ENCODE results near the gene GPR33.
"Not testable (repeated sequence)": the region's sequence is repeated elsewhere in the genome, so short reads cannot be mapped to it uniquely, and the experiment has no call there.

GPR33 gene

DNA sequence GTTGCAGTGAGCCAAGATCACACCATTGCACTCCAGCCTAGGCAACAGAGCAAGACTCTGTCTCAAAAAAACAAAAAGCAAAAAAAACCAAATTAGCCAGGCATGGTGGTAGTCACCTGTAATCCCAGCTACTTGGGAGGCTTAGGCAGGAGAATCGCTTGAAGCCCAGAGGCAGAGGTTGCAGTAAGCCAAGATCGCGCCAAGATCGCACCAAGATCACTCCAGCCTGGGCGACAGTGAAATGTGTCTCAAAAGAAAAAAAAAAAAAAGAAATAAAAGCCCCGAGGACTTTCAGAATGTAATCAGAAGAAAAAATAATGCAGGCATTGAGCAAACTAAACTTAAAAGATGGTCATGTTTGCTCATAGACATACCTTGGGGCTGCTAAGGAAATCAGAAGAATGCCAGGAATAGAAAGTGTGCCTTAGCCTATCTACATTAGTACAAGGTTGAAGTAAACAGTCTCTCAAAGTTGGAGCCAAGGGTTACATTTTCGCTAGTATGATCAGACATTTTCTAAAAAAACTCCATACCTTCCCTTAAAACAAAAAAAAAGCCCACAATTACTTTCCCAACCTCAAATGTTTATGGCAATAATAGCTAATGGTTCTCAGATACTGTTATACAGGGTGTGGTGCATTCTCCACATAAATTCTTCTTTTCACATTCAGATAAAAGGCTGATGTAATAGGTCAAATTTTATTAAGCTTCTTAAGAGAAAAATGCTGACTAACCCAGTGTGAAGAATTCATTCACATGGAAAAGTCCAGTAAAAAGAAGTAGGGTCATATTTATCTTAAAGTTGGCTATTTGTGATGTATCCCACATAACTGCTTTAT lies 46.3 kb downstream of the GPR33 start:
- ChIA-PET POLR2A (interaction anchor here (1.1 to 1.3 kb wide), 2 partner anchors 16 to 21 kb away, joined by 4 to 9 read pairs; partner anchors contain the start of genes DTD2 and HEATR5A), CTCF (interaction anchor here (1.0 to 1.4 kb wide), 2 partner anchors 9 to 21 kb away, joined by 3 to 4 read pairs; partner anchors contain the start of gene HEATR5A)
- no peak overlapping the region for H3K4me3 ChIP-seq (ENCODE audit: low read depth, low read length)
- TF ChIP-seq, protein P1, sequence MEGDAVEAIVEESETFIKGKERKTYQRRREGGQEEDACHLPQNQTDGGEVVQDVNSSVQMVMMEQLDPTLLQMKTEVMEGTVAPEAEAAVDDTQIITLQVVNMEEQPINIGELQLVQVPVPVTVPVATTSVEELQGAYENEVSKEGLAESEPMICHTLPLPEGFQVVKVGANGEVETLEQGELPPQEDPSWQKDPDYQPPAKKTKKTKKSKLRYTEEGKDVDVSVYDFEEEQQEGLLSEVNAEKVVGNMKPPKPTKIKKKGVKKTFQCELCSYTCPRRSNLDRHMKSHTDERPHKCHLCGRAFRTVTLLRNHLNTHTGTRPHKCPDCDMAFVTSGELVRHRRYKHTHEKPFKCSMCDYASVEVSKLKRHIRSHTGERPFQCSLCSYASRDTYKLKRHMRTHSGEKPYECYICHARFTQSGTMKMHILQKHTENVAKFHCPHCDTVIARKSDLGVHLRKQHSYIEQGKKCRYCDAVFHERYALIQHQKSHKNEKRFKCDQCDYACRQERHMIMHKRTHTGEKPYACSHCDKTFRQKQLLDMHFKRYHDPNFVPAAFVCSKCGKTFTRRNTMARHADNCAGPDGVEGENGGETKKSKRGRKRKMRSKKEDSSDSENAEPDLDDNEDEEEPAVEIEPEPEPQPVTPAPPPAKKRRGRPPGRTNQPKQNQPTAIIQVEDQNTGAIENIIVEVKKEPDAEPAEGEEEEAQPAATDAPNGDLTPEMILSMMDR (IDR thresholded peaks at IDR 0.05; ENCODE audit: insufficient read depth, low read length, missing control alignments): no peak
- peak; percentile 51 for DNase-seq (ENCODE audit: low read depth, low spot score)

DNA sequence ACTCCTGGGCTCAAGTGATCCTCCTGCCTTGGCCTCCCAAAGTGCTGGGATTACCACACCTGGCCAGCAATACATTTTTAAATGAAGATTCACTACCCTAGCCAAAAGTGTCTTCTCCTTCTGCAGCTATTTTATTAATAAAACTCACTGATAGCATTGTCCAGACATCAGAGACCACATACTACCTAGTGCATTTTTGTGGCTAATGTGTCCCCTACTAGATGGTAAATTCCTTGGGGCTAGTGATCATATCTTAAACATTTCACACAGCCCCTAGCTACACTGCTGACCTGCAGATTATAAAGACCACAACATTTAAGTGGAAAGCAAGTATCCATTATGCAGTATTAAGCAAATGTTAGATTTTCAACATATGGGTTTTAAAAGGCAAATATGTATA lies 47.6 kb downstream of the GPR33 start:
- TF ChIP-seq, protein P1 (IDR thresholded peaks at IDR 0.05; ENCODE audit: insufficient read depth, low read length, missing control alignments): no peak
- POLR2A ChIA-PET: no interaction called here
- H3K4me3 ChIP-seq (ENCODE audit: low read depth, low read length): no peak overlapping the region
- CTCF ChIA-PET: interaction anchor here (1.0 to 2.5 kb wide), 2 partner anchors 9 to 12 kb away, joined by 3 to 17 read pairs; no protein-coding TSS in a partner anchor
- DNase-seq (ENCODE audit: low read depth, low spot score): no peak

DNA sequence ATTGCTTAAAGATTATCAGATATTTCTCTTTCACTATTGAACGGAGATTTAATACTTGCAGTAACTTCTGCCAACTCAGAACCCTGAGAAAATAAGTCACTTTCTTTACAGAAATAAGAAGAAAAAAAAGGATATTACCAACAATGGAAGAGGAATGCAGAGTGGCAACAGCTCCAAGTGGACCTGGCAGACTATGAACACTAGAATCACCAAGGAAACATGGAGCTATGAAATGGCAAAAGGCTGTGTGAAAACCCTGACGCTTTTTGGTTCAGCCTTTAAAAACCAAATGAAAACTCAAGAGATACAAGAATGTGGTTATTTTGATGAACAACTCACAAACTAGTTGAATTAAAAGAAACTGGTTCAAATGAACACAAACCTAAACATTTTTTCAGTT lies 48.3 kb downstream of the GPR33 start:
- POLR2A ChIA-PET: no interaction called here
- no peak for DNase-seq (ENCODE audit: low read depth, low spot score)
- H3K4me3 ChIP-seq (ENCODE audit: low read depth, low read length): no peak overlapping the region
- CTCF ChIA-PET: interaction anchor here (1.0 to 2.5 kb wide), 2 partner anchors 10 to 12 kb away, joined by 3 to 17 read pairs; no protein-coding TSS in a partner anchor
- TF ChIP-seq, protein P1 (IDR thresholded peaks at IDR 0.05; ENCODE audit: insufficient read depth, low read length, missing control alignments): no peak

DNA sequence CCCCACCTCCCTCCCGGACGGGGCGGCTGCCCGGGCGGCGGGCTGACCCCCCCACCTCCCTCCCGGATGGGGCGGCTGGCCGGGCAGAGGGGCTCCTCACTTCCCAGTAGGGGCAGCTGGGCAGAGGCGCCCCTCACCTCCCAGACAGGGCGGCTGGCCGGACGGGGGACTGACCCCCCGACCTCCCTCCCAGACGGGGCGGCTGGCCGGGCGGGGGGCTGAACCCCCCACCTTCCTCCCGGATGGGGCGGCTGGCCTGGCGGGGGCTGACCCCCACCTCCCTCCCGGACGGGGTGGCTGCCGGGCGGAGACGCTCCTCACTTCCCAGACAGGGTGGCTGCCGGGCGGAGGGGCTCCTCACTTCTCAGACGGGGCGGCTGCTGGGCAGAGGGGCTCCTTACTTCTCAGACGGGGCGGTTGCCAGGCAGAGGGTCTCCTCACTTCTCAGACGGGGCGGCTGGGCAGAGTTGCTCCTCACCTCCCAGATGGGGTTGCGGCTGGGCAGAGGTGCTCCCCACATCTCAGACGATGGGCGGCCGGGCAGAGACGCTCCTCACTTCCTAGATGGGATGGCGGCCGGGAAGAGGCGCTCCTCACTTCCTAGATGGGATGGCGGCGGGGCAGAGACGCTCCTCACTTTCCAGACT lies 50.7 kb downstream of the GPR33 start:
- H3K4me3 ChIP-seq (ENCODE audit: low read depth, low read length); CTCF ChIA-PET; DNase-seq (ENCODE audit: low read depth, low spot score); POLR2A ChIA-PET: not testable (repeated sequence)

DNA sequence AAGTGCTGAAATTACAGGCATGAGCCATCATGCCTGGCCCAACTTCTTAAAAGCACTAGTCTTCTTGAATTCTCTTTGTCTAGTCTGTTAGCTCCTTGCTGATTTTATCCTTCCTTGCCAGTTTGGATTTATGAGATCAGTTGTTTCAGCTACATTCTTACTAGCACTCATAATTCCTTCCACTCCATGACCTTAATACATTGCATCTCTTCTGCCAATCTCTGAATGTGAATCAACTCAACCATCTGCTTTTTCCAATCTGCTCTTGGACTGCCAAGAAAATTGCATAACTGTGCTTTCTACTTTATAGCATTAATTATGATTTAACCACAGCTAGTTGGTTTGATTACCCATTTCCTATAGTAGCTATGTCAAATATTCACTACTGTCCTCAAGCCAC lies 52.6 kb downstream of the GPR33 start:
- ChIA-PET POLR2A (interaction anchor here (0.7 to 1.3 kb wide), 3 partner anchors 15 to 512 kb away, joined by 3 to 7 read pairs (median 5); partner anchors contain the start of gene HEATR5A), CTCF (interaction anchor here (1.2 to 2.3 kb wide), 4 partner anchors 13 to 16 kb away, joined by 4 to 15 read pairs (median 6); partner anchors contain the start of gene HEATR5A)
- TF ChIP-seq, protein P1 (IDR thresholded peaks at IDR 0.05; ENCODE audit: insufficient read depth, low read length, missing control alignments): no peak
- DNase-seq (ENCODE audit: low read depth, low spot score): peak; percentile 69
- H3K4me3 ChIP-seq (ENCODE audit: low read depth, low read length): no peak overlapping the region

Data from AG04449 (cell line).